ENCODE measurements around the gene CD79B.

- TF ChIP-seq CTCF (conservative IDR thresholded peaks at IDR 0.05; ENCODE audit: low read depth, low read length) (no peak), EZH2 (IDR thresholded peaks at IDR 0.05; ENCODE audit: low read length, unreplicated experiment) (no peak), EZH2phosphoT487 (IDR thresholded peaks at IDR 0.05; ENCODE audit: borderline replicate concordance, low read length) (no peak)
Observed at GRCh38 chr17:63931981-63932561, at the start of gene CD79B.

All from PC-3 (cell line).